Mucosa of rectum (tissue), 2 donors: Measurements from ENCODE around the gene LCNL1.

Experiments
- H3K27ac ChIP-seq, 2 donors: one replicate each; pipeline ENCODE4 v1.7.0; 2013; ENCODE audit warnings: inconsistent platforms in 2 of 2, low read depth in 2 of 2, low read length in 2 of 2
- H3K27me3 ChIP-seq, 2 donors: one replicate each; pipeline ENCODE4 v1.7.0; 2013; ENCODE audit warnings: low read length in 2 of 2; ENCODE audit not compliant: control insufficient read depth in 2 of 2, insufficient read depth in 2 of 2
- H3K36me3 ChIP-seq, 2 donors: one replicate each; pipeline ENCODE4 v1.7.0; 2013; ENCODE audit warnings: low read length in 2 of 2; ENCODE audit not compliant: control insufficient read depth in 2 of 2, insufficient read depth in 2 of 2
- H3K4me1 ChIP-seq, 2 donors: one replicate each; pipeline ENCODE4 v1.7.0; 2013; ENCODE audit warnings: low read length in 2 of 2, mild to moderate bottlenecking in 1 of 2; ENCODE audit not compliant: control insufficient read depth in 2 of 2, insufficient read depth in 2 of 2
- H3K4me3 ChIP-seq, 2 donors: one replicate each; pipeline ENCODE4 v1.7.0; 2013; ENCODE audit warnings: low read length in 2 of 2
- H3K9ac ChIP-seq, 2 donors: one replicate each; pipeline ENCODE4 v1.7.0; 2013; ENCODE audit warnings: low read length in 2 of 2, low read depth in 1 of 2, mild to moderate bottlenecking in 1 of 2
- H3K9me3 ChIP-seq, 2 donors: one replicate each; pipeline ENCODE4 v1.7.0; 2013; ENCODE audit warnings: low read length in 2 of 2; ENCODE audit not compliant: control insufficient read depth in 2 of 2
- donor health status: healthy.
- donor health status: Normal muscosa, but diverticular disease.

LCNL1 gene

DNA sequence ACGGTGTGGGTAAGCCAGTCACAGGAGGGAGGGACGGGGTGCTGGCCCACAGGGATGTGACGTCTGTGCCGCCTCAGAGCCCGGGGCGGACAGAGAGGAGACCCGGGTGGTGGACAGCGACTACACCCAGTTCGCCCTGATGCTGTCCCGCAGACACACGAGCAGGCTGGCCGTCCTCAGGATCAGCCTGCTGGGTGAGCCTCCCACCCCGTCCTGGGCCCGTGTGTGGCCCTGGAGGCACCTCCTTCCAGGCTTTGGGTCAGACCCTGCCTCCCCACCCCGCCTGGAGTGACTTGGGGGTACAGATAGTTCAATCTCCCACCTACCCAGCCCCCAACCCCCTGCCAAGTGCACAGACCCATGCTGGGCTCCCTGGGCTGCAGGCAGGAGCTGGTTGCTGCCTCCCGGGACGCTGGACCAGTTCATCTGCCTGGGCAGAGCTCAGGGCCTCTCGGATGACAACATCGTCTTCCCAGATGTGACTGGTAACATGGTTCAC lies 29.0 kb upstream of the LCNL1 start:
- no peak overlapping the region for H3K4me3 ChIP-seq
- H3K27me3 ChIP-seq: no peaks in the 10 kb centered on the region
- peaks cover 8 to 12% of the 10 kb centered on the region in 2 donors for H3K4me1 ChIP-seq
- no peak overlapping the region for H3K27ac ChIP-seq
- no peaks in the 10 kb centered on the region for H3K9me3 ChIP-seq
- no peaks in the 10 kb centered on the region for H3K36me3 ChIP-seq
- H3K9ac ChIP-seq: no peak overlapping the region

GRCh38 chr9:136954270-136955083 lies 28.3 kb upstream of the LCNL1 start:
- Histone ChIP-seq H3K9me3 (no peaks in the 10 kb centered on the region), H3K27me3 (no peaks in the 10 kb centered on the region), H3K9ac (no peak overlapping the region), H3K4me3 (no peak overlapping the region), H3K36me3 (no peaks in the 10 kb centered on the region), H3K27ac (no peak overlapping the region), H3K4me1 (peaks cover 6 to 7% of the 10 kb centered on the region in 2 donors)

- H3K9me3 ChIP-seq: no peaks in the 10 kb centered on the region
- no peaks in the 10 kb centered on the region for H3K27me3 ChIP-seq
- no peak overlapping the region for H3K27ac ChIP-seq
- H3K4me3 ChIP-seq: no peak overlapping the region
- H3K9ac ChIP-seq: no peak overlapping the region
- no peaks in the 10 kb centered on the region for H3K36me3 ChIP-seq
- peaks cover 4% of the 10 kb centered on the region in 2 donors for H3K4me1 ChIP-seq
These were observed 27.4 kb upstream of the LCNL1 start for GRCh38 chr9:136955202-136955942.

- no peaks in the 10 kb centered on the region for H3K27me3 ChIP-seq
- H3K9ac ChIP-seq: no peak overlapping the region
- no peak overlapping the region for H3K27ac ChIP-seq
- no peak overlapping the region for H3K4me3 ChIP-seq
- no peaks in the 10 kb centered on the region for H3K9me3 ChIP-seq
- no peaks in the 10 kb centered on the region for H3K36me3 ChIP-seq
- H3K4me1 ChIP-seq: no peaks in the 10 kb centered on the region
These were observed 26.9 kb upstream of the LCNL1 start for GRCh38 chr9:136955943-136956335.

- Histone ChIP-seq H3K36me3 (no peaks in the 10 kb centered on the region), H3K4me1 (no peaks in the 10 kb centered on the region)
These were observed 26.2 kb upstream of the LCNL1 start for GRCh38 chr9:136956604-136957003.

GRCh38 chr9:136957461-136957860 lies 25.3 kb upstream of the LCNL1 start:
- Histone ChIP-seq H3K27me3 (no peaks in the 10 kb centered on the region), H3K36me3 (no peaks in the 10 kb centered on the region), H3K27ac (no peak overlapping the region), H3K9me3 (no peaks in the 10 kb centered on the region), H3K4me1 (no peaks in the 10 kb centered on the region), H3K4me3 (no peak overlapping the region), H3K9ac (no peak overlapping the region)

More at GRCh38 chr9:136956604-136957003, 26.2 kb upstream of the LCNL1 start:
- no peak overlapping the region for H3K9ac ChIP-seq
- H3K27ac ChIP-seq: no peak overlapping the region
- no peak overlapping the region for H3K4me3 ChIP-seq
- H3K9me3 ChIP-seq: no peaks in the 10 kb centered on the region
- no peaks in the 10 kb centered on the region for H3K27me3 ChIP-seq

- H3K36me3 ChIP-seq: no peaks in the 10 kb centered on the region
- H3K27me3 ChIP-seq: no peaks in the 10 kb centered on the region
- H3K4me3 ChIP-seq: no peak overlapping the region
- no peak overlapping the region for H3K27ac ChIP-seq
- no peak overlapping the region for H3K9ac ChIP-seq
- H3K9me3 ChIP-seq: no peaks in the 10 kb centered on the region
- no peaks in the 10 kb centered on the region for H3K4me1 ChIP-seq
These were observed 24.9 kb upstream of the LCNL1 start for GRCh38 chr9:136957901-136958300.

DNA sequence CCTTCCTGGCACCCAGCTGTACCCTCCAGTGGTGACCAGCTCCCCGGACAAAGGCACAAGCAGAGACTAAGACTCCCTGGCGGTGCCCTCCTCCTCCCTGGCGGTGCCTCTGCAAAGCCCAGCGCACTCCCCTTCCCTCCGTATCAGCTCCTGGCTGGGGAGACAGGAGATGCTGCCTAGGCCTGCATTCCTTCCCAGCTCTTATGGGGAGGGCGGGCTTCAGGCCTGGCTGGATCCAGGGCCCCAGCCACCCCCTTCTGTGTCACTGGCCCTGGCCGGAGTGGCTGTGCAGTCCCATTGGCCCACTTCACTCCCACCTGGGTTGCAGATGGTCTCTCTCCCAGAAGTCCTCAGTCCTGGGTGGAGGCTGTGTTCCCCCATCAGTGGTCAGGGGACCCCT lies 24.3 kb upstream of the LCNL1 start:
- no peak overlapping the region for H3K27ac ChIP-seq
- H3K4me1 ChIP-seq: no peaks in the 10 kb centered on the region

DNA sequence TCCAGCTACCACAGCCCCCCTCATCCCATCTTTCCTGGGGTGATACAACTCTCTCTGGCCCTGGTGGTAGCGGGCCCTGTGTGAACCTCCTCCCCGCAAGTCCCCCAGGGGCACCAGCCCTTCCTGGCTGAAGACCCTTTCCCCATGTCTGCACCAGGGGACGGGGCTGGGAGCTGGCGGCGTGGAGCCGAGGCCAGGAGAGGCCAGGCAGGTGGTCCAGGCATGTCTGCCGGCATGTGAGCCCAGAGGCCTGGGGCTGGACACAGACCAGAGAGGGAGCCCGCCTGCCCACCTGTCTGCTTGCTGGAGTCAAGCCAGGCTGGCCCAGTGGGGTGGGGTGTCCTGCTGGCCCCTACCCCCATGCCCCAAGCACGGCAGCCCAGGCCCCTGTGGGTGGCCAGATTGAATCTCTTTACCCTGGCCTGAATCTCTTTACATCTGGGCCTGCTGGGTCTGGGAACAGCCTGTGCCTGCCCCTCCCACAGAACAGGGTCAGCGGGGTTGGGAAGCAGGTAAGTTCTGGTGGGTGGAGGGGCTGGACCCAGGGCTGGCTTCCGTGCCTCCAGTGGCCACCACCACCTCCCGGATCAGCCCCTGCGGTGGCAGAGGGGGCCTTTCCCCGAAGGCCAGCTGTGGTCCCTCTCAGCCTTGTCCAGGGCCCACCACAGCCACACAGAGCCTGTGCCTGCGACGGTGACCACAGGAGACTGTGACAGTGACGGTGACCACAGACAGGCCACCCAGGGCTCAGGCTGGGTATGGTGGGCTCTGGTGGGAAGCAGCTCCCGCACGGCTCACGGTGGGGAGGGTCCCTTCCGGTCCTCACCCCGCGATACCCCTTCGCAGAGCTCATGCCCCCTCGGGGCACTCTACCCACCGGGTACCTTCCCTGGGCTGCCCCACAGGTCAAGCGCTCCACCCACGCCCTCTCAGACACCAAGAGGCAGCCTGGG lies 23.6 kb upstream of the LCNL1 start:
- Histone ChIP-seq H3K4me3 (no peak overlapping the region), H3K27ac (no peak overlapping the region), H3K9me3 (no peaks in the 10 kb centered on the region), H3K27me3 (no peaks in the 10 kb centered on the region), H3K9ac (no peak overlapping the region), H3K36me3 (no peaks in the 10 kb centered on the region), H3K4me1 (peaks cover 3% of the 10 kb centered on the region in 2 donors)

More for the DNA sequence above, 24.3 kb upstream of the LCNL1 start:
- Histone ChIP-seq H3K36me3 (no peaks in the 10 kb centered on the region), H3K27me3 (no peaks in the 10 kb centered on the region), H3K9ac (no peak overlapping the region), H3K4me3 (no peak overlapping the region), H3K9me3 (no peaks in the 10 kb centered on the region)
